ENCODE measurements around the gene C2CD2. TPM values are rescaled to one million over a fixed set of nuclear protein-coding genes. Genes with fewer than 3 reads are reported as not detected.
"Not testable (repeated sequence)": the region's sequence is repeated elsewhere in the genome, so short reads cannot be mapped to it uniquely, and the experiment has no call there.

Gene C2CD2
- total RNA-seq, 3 donors from 2014 or later, result 9.4 to 29.1 (median 17.8) TPM

- intact Hi-C loops (cut with DNase I, micrococcal nuclease), result no loop called here
- Histone ChIP-seq H3K4me3 (no peak overlapping the region), H3K4me1 (ENCODE audit: low read depth) (no peaks in the 10 kb centered on the region), H3K9me3 (no peaks in the 10 kb centered on the region), H3K36me3 (ENCODE audit: low read depth) (no peaks in the 10 kb centered on the region)
- DNase-seq, result no peak
- TF ChIP-seq, protein P1, sequence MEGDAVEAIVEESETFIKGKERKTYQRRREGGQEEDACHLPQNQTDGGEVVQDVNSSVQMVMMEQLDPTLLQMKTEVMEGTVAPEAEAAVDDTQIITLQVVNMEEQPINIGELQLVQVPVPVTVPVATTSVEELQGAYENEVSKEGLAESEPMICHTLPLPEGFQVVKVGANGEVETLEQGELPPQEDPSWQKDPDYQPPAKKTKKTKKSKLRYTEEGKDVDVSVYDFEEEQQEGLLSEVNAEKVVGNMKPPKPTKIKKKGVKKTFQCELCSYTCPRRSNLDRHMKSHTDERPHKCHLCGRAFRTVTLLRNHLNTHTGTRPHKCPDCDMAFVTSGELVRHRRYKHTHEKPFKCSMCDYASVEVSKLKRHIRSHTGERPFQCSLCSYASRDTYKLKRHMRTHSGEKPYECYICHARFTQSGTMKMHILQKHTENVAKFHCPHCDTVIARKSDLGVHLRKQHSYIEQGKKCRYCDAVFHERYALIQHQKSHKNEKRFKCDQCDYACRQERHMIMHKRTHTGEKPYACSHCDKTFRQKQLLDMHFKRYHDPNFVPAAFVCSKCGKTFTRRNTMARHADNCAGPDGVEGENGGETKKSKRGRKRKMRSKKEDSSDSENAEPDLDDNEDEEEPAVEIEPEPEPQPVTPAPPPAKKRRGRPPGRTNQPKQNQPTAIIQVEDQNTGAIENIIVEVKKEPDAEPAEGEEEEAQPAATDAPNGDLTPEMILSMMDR (IDR thresholded peaks at IDR 0.05), result no peak
- ATAC-seq, result no peak
These were observed 43.8 kb upstream of the C2CD2 start for GRCh38 chr21:41997657-41998056.

- Histone ChIP-seq H3K4me1 (ENCODE audit: low read depth) (no peaks in the 10 kb centered on the region), H3K9me3 (no peaks in the 10 kb centered on the region), H3K36me3 (ENCODE audit: low read depth) (no peaks in the 10 kb centered on the region), H3K4me3 (no peak overlapping the region)
- DNase-seq (no peak), ATAC-seq (no peak)
- TF ChIP-seq, protein P1 (IDR thresholded peaks at IDR 0.05), result no peak
- intact Hi-C loops (cut with DNase I, micrococcal nuclease), result no loop called here
These were observed 41.8 kb upstream of the C2CD2 start for GRCh38 chr21:41995577-41995976.

DNA sequence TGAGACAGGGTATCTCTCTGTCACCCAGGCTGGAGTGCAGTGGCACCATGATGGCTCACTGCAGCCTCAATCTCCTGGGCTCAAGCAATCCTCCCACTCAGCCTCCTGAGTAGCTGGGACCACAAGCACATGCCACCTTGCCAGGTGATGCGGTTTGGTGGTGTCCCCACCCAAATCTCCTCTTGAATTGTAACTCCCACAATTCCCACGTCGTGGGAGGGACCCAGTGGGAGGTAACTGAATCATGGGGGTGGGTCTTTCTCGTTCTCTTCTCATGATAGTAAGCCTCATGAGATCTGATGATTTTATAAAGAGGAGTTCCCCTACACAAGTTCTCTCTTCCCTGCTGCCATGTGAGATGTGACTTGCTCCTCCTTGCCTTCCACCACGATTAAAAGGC is 40.8 kb upstream of the C2CD2 start:
- H3K36me3 ChIP-seq (ENCODE audit: low read depth); H3K9me3 ChIP-seq; H3K4me3 ChIP-seq; ATAC-seq; DNase-seq; H3K4me1 ChIP-seq (ENCODE audit: low read depth); intact Hi-C loops (cut with DNase I, micrococcal nuclease): not testable (repeated sequence)

DNA sequence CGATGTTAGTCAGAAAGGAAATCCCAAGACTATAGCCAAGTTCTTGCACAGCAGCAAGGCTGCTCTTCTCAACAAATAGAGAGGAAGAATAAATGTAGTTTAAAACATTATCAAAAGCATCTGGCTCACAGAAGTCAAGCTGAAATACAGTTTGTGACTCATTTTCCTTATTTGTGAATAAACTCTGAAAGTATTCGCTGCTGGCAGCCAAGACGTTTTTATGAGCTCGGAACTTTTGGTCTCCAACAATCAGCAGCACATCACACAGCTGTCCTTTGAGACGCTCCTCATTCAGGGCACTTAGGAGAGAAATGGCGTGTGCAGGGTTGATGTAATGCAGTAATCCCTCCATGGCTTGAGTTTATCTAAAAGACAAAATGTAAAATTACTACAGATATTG is 39.9 kb upstream of the C2CD2 start:
- peak; percentile 35 for ATAC-seq
- H3K4me1 ChIP-seq (ENCODE audit: low read depth), result no peaks in the 10 kb centered on the region
- DNase-seq, result no peak
- TF ChIP-seq, protein P1 (IDR thresholded peaks at IDR 0.05), result no peak
- no peaks in the 10 kb centered on the region for H3K36me3 ChIP-seq (ENCODE audit: low read depth)
- no peaks in the 10 kb centered on the region for H3K9me3 ChIP-seq
- intact Hi-C loops (cut with DNase I, micrococcal nuclease), result no loop called here
- no peak overlapping the region for H3K4me3 ChIP-seq

DNA sequence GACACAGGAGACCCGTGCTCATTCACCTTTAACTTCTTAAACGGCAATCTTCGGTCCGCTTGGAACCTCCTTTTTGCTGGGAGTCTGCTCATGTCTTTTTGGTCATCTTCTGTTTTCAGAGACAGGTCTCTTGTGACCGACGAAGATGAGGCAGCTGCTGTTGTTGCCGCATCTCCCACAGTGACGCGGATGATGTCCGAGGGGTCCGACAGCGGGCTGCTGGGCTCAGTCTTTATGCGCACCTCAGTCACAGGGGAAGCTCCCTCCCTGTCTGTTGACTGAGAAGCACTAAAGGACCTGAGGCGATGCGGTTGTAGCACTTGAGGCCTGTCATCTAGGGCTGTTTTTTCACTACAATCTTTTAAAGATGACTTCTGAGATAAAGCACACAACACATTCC is 38.8 kb upstream of the C2CD2 start:
- DNase-seq, result no peak
- H3K4me1 ChIP-seq (ENCODE audit: low read depth), result no peaks in the 10 kb centered on the region
- no peaks in the 10 kb centered on the region for H3K36me3 ChIP-seq (ENCODE audit: low read depth)
- no peak for ATAC-seq
- H3K9me3 ChIP-seq, result no peaks in the 10 kb centered on the region
- TF ChIP-seq, protein P1 (IDR thresholded peaks at IDR 0.05), result no peak
- intact Hi-C loops (cut with DNase I, micrococcal nuclease), result no loop called here
- no peak overlapping the region for H3K4me3 ChIP-seq

DNA sequence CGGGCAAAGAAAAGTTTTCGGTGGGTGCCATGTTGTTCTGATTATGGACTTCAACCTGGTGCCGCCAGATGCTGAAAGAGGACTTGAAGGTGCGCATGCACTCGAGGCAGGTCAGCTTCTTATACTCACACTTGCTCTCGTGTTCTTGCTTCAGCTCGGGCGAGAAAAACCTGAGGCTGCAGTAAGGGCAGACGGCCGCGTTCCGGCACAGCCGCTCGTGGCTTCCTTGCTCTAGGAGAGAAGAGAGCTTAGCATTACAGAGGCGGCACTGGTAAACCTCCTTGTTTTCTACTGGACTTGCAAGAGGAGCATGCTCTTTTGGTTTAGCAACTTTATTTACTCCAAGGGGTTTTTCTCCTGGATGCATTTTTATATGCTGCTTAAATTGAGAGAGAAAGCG is 37.8 kb upstream of the C2CD2 start:
- no peak for DNase-seq
- ATAC-seq, result no peak
- TF ChIP-seq, protein P1 (IDR thresholded peaks at IDR 0.05), result no peak
- Histone ChIP-seq H3K9me3 (no peaks in the 10 kb centered on the region), H3K4me1 (ENCODE audit: low read depth) (no peaks in the 10 kb centered on the region), H3K36me3 (ENCODE audit: low read depth) (no peaks in the 10 kb centered on the region), H3K4me3 (no peak overlapping the region)
- intact Hi-C loops (cut with DNase I, micrococcal nuclease), result no loop called here

Data from mucosa of descending colon (tissue), 3 donors.